Kidney (tissue), 14 donors: ENCODE measurements around the gene CARD14. TPM values are rescaled to one million over a fixed set of nuclear protein-coding genes. Genes with fewer than 3 reads are reported as not detected.

Experiments used
- DNase-seq, 5 donors: peaks; one replicate each; pipeline ENCODE4 v3.0.0-alpha.2; 2013 to 2020
- FAIRE-seq: peaks from 2 replicates; lab custom pipeline; 2012; peaks lifted over from hg19 to GRCh38; lab: Jason Lieb, UNC
- H3K27ac ChIP-seq, 2 donors: one replicate each; pipeline ENCODE4 v1.7.0; 2013; ENCODE audit warnings: low read depth in 2 of 2, low read length in 2 of 2, inconsistent platforms in 1 of 2
- H3K27me3 ChIP-seq: one replicate; pipeline ENCODE4 v1.7.1; 2013; ENCODE audit warnings: low read length, inconsistent platforms; ENCODE audit not compliant: control insufficient read depth, insufficient read depth
- H3K36me3 ChIP-seq, 3 donors: one replicate each; pipeline versions ENCODE4 v1.7.0 to v1.7.1; 2013; ENCODE audit warnings: low read length in 3 of 3, control low read depth in 1 of 3, inconsistent platforms in 1 of 3; ENCODE audit not compliant: insufficient read depth in 3 of 3, control insufficient read depth in 2 of 3
- H3K4me1 ChIP-seq, 3 donors: one replicate each; pipeline versions ENCODE4 v1.7.0 to v1.7.1; 2013; ENCODE audit warnings: low read length in 3 of 3, inconsistent platforms in 1 of 3, low read depth in 1 of 3; ENCODE audit not compliant: control insufficient read depth in 2 of 3, insufficient read depth in 2 of 3
- H3K4me3 ChIP-seq, 3 donors: one replicate each; pipeline versions ENCODE4 v1.7.0 to v1.8.1; 2013; ENCODE audit warnings: low read length in 3 of 3, control low read depth in 1 of 3, inconsistent platforms in 1 of 3
- H3K9ac ChIP-seq, 3 donors: one replicate each; pipeline versions ENCODE4 v1.7.0 to v1.7.1; 2013; ENCODE audit warnings: low read length in 3 of 3, control low read depth in 1 of 3, inconsistent platforms in 1 of 3
- H3K9me3 ChIP-seq, 3 donors: one replicate each; pipeline versions ENCODE4 v1.7.0 to v1.7.1; 2013; ENCODE audit warnings: low read length in 3 of 3, control low read depth in 1 of 3, inconsistent platforms in 1 of 3; ENCODE audit not compliant: control insufficient read depth in 2 of 3, insufficient read depth in 1 of 3
- CTCF ChIP-seq: IDR thresholded peaks from 3 replicates; pipeline ENCODE4 v1.5.1; 2012; ENCODE audit warnings: mild to moderate bottlenecking, moderate library complexity, borderline replicate concordance; ENCODE audit not compliant: insufficient read depth; ENCODE audit errors: extremely low read depth
- intact Hi-C: fragments of 100-400 bp; cut with DNase I; formaldehyde crosslinking; loops from one replicate; pipeline ENCODE4 v1.11.1; 2022
- polyA plus RNA-seq: library from polyadenylated mRNA; stranded (reverse); fragments of 350-450 nt; fragmentation: Illumina TruSeq; extraction: RNeasy Lipid Tissue Mini Kit (QIAGEN cat#74804); gene quantifications from one replicate; pipeline ENCODE4 v1.2.3, GENCODE V29; 2014; ENCODE audit warnings: low read depth, low replicate concordance; ENCODE audit not compliant: insufficient read depth
- total RNA-seq: library from RNA; stranded (reverse); fragmentation: NEBNext Ultra II Directional; extraction: Animal tissue kit (Norgen Biotek cat#: 25700); gene quantifications from one replicate; pipeline ENCODE4 v1.2.1, GENCODE V29; 2021
- donor health status: control.
- donor health status: control.
- donor health status: control.
- donor health status: control.
- donor health status: control.
- donor health status: DM: yes; HTN: yes; CAD: no.
- donor health status: Normal renal cell carcinoma (clear cell type).

The CARD14 gene
- total and polyA plus RNA-seq, 2 donors from 2014 or later = 0.17 to 1.7 TPM

- H3K27me3 ChIP-seq = no peaks in the 10 kb centered on the region
- TF ChIP-seq CTCF = no peak
- no peaks in the 10 kb centered on the region for H3K4me1 ChIP-seq
- peak in 1 of 5 donors; percentile 58 for DNase-seq
- intact Hi-C loops = no loop called here
- H3K27ac ChIP-seq = no peak overlapping the region
- H3K36me3 ChIP-seq = peaks cover 2 to 34% (median 23%) of the 10 kb centered on the region in 3 donors
- no peak for FAIRE-seq
- H3K4me3 ChIP-seq = no peak overlapping the region
- no peaks in the 10 kb centered on the region for H3K9me3 ChIP-seq
- no peak overlapping the region for H3K9ac ChIP-seq
Observed at GRCh38 chr17:80244871-80245509, 75.2 kb downstream of the CARD14 start.

DNA sequence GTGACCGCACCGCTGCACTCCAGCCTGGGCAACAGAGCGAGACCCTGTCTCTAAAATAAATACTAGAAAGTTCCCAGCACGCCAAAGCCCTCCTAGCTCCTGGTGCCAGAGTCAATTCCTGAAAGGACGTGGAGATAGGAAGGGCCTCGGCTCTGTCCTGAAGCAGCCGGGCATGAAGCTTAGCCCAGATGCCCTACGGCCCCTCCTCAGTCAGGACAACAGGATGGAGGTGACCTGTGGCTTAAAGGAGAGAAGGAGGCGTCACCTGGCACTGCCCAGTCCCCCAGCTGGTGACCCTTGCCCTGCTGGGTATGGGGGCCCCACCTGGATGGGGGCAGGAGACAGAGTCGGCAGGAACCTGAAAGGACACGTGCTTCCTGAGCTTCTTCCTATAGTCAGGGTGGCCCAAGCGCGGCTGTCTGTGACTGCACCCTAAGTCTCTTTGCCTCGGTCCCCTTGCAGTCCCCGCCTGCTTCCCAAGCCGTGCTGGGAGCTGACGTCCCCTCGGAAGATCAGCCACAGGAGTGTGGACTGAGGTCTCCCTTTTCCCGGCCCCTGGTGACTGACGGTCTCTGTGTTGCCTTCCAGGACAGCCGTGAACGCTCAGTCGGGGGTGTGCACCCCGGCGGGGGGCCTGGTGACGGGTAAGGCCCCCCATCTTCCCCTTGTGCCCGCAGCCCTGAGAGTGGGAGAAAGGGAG, 75.9 kb downstream of the CARD14 start:
- H3K27me3 ChIP-seq = no peaks in the 10 kb centered on the region
- H3K27ac ChIP-seq = no peak overlapping the region
- no peaks in the 10 kb centered on the region for H3K4me1 ChIP-seq
- peaks cover 2 to 37% (median 23%) of the 10 kb centered on the region in 3 donors for H3K36me3 ChIP-seq
- intact Hi-C loops = no loop called here
- H3K4me3 ChIP-seq = no peak overlapping the region
- DNase-seq (no peak), FAIRE-seq (no peak)
- no peaks in the 10 kb centered on the region for H3K9me3 ChIP-seq
- TF ChIP-seq CTCF = no peak
- no peak overlapping the region for H3K9ac ChIP-seq

GRCh38 chr17:80246266-80246681, 76.4 kb downstream of the CARD14 start:
- Histone ChIP-seq H3K9me3 (no peaks in the 10 kb centered on the region), H3K9ac (no peak overlapping the region), H3K4me3 (no peak overlapping the region), H3K4me1 (no peaks in the 10 kb centered on the region), H3K27ac (no peak overlapping the region), H3K27me3 (no peaks in the 10 kb centered on the region), H3K36me3 (peaks cover 0 to 37% (median 21%) of the 10 kb centered on the region in 3 donors)
- FAIRE-seq (no peak), DNase-seq (no peak)
- TF ChIP-seq CTCF = no peak
- intact Hi-C loops = no loop called here
